GM19351 (cell line): ENCODE data around the gene C7orf33.

ENCODE experiments used
- ATAC-seq: cut with Tn5 transposase; IDR thresholded peaks from one replicate; pipeline ENCODE4 v1.9.1; 2021; ENCODE audit warnings: mild to moderate bottlenecking, moderate library complexity; ENCODE audit not compliant: unreplicated experiment

Gene C7orf33

GRCh38 chr7:148624735-148625134, 34.2 kb downstream of the C7orf33 start:
- ATAC-seq: no peak

DNA sequence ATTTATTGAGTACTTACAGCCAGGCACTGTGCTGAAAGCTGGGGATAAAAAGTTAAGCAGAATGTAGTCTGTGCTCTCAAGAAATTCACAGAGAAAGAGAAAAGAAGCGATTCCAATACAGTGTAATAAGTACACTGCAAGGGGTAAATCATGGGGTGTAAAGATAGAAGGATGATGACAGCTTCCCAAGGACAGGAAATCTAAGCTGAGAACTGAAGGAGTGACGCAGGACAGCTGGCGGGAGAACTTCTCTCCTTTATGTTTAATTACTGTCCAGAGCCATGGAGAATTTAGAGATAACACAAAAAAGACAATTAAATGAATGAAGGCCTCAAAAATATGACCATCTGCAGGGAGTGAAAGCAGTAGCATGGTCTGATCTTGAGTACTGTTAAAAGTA, 34.8 kb downstream of the C7orf33 start:
- no peak for ATAC-seq

DNA sequence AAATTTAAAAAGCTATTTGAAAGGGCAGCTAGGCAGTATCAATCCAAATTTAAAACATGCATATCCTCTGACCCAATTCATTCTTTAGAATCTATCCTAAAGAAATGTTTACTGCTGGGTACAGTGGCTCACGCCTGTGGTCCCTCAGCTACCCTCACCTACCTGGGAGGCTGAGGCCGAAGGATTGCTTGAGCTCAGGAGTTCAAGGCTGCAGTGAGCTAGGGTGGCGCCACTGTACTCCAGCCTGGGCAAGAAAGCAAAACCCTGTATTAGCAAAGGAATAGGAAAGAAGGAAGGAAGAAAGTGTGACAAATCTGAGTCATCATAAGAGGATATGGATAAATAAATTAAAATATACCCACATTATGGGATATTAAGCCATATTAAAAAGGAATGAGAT, 36.3 kb downstream of the C7orf33 start:
- ATAC-seq: no peak

DNA sequence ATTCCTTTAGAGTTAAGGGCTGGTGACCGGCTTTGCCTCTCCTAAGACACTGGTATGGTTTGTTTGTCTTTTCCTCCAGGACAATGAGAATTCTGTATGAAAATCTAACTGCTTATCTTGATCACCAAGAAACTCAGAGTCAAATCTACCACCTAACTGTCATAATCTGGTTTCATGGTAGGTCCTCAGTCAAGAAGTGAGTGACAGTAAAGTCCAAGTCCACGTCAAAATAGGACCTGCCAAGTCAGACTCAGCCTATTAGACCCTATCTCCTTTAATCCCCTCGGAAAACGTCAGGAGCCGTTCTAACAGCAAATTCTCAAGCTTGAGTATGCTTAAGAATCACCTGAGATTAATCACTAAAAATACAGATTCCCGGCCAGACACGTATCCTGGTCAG, 37.4 kb downstream of the C7orf33 start:
- ATAC-seq: no peak

DNA sequence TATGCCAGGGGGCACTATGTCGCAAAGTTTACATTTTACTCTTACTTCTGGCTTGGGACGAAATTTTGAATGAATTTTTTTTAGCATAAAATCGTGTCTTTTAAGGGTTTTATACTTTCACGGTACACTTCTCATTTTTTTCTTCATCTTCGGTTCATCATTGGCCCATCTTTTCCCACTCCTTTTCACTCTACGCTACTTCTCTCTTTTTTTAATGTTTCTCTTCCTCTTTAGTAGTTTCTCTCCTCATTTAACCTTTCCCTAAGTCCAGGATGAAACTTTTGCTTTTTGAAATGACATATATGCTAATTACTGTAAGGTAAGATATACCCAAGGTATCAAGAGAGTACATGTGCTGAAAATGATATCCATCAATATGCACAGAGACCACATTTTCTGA, 39.5 kb downstream of the C7orf33 start:
- ATAC-seq: no peak

DNA sequence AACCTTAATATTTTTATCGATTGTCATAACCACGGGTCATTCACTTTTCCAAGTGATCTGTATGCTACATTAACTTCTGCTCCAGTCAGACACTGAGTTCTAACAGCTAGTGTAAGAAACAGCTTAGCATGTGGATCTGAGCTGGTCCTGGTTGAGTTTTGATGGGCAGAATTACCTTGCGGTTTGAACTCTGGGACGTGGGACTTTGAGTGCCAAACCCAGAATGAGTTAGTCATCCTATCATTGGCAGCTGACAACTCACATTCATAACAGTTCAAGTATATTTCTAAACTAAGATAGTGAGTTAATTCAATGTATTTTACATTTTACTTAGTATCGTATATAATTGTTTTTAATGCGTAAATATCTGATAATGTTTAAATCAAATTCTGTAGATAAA, 43.2 kb downstream of the C7orf33 start:
- no peak for ATAC-seq

GRCh38 chr7:148637094-148637493, 46.5 kb downstream of the C7orf33 start:
- no peak for ATAC-seq

DNA sequence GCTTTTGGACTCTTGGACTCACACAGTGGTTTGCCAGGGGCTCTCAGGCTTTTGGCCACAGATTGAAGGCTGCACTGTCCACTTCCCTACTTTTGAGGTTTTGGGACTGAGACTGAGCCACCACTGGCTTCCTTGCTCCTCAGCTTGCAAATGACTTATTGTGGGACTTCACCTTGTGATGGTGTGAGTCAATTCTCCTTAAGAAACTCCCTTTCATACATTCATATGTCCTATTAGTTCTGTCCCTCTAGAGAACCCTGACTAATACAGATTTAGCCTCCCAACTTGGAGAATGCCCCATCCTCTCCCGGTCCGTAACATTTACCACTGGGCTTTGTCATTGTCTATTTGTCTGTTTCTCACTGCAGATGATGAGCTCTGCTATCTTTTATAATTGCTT, 55.3 kb downstream of the C7orf33 start:
- ATAC-seq: no peak

- no peak for ATAC-seq
These were observed 59.8 kb downstream of the C7orf33 start for GRCh38 chr7:148650232-148650858.

- no peak for ATAC-seq
These were observed 62.2 kb downstream of the C7orf33 start for GRCh38 chr7:148652773-148653172.

DNA sequence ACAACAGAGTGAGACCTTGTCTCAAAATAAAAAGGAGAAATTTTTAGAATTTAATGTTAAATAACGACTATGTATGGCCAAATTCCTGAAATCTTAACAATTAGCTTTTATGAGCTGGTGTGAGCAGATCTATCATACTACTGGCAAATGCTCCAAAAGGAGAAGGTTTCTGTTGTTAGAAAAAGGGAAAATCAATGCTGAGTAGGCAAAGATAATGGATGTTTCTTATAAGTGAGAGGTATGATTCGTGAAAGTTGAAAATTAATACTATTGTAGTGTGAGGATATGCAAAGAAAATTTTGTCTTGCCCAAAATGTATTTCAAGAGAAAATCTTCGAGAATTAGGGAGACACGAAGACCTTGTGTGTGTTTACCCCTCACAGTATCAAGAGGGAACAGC, 67.4 kb downstream of the C7orf33 start:
- no peak for ATAC-seq

DNA sequence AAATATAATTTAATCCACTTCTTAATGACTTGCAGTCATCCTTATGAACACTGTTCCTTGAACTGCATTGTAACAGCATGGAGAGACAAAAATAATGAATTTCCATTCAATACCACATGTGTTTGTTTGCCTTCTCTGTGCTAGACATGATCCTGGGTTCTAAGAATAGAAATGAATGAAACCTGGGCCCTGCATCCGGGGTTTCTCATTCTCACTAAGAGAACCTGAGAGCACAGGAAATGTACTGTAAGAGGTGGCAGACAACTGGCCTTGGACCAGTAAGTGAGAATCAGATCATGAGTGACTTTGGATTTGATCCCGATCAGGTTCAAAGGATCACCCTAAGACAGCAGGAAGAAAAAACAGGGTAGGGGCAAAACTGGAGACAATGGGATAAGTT, 70.9 kb downstream of the C7orf33 start:
- no peak for ATAC-seq

DNA sequence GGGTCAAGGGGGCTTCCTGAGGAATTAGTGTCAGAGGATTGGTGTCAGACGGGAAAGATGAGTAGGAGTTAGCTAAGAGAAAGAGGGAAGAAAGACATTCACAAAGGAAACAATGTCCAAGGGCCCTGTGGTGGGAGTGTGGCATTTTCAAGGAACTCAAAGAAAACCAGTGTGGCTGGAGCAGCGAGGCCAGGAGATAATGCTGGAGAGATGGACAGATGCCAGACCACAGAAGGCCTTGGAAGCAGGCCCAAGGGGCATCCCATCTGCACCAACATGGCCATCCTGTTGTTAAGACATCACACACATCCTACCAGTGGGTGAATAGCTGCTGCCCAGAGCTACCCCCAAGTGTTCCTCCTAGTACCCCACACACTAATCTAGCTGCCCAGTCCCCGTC, 72.1 kb downstream of the C7orf33 start:
- no peak for ATAC-seq

GRCh38 chr7:148664324-148664723, 73.8 kb downstream of the C7orf33 start:
- ATAC-seq: no peak

- ATAC-seq: no peak
These were observed 74.7 kb downstream of the C7orf33 start for GRCh38 chr7:148665221-148665620.
